ENCODE data around the gene DEK.
"Not testable (repeated sequence)": the region's sequence is repeated elsewhere in the genome, so short reads cannot be mapped to it uniquely, and the experiment has no call there.

DEK gene

DNA sequence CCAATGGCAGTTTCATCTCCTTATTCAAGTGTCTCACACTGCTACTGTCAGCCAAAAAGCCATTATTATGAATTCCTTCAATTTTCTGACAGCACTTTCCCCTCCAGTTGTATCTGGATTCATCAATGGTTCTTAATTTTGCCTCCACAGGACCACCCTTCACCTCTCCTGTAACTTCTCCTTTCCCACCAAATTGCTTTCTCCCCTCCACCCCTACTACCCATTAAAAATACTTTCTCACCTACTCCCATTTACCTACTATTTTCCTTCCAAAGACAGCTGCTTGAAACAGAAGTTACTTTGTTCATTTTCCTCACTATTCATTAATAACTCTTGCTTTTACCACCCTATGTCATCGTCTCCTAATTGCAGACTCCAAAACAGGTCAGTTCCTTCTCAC is 29.8 kb downstream of the DEK start:
- no peak overlapping the region; a peak in 1 of 20 replicates for H3K4me3 ChIP-seq
- peaks cover 30 to 66% (median 54%) of the 10 kb centered on the region in 11 experiments for H3K9me3 ChIP-seq (replicated peaks in 1 of 11)
- H3K4me2 ChIP-seq = no peak overlapping the region
- peaks cover 0 to 11% (median 0%) of the 10 kb centered on the region in 11 experiments; a peak in 8 of 22 replicates for H4K20me1 ChIP-seq
- TF ChIP-seq Cebpa-rat (IDR thresholded peaks at IDR 0.05) = no peak
- H3K4me1 ChIP-seq = peaks cover 0 to 7% (median 0%) of the 10 kb centered on the region in 10 experiments; a peak in 2 of 20 replicates
- H3K36me3 ChIP-seq = peaks cover 71 to 93% (median 82%) of the 10 kb centered on the region in 11 experiments
- H3K27me3 ChIP-seq = no peaks in the 10 kb centered on the region
- H3K27ac ChIP-seq = no peak overlapping the region
- no peak overlapping the region for H3K9ac ChIP-seq

- H3K9ac ChIP-seq, H3K27ac ChIP-seq, H3K27me3 ChIP-seq, H3K4me2 ChIP-seq, H4K20me1 ChIP-seq, H3K4me1 ChIP-seq, H3K4me3 ChIP-seq: not testable (repeated sequence)
- Histone ChIP-seq H3K36me3 (peaks cover 67 to 93% (median 80%) of the 10 kb centered on the region in 11 experiments), H3K9me3 (replicated peaks in 1 of 11) (peaks cover 30 to 65% (median 56%) of the 10 kb centered on the region in 11 experiments)
Observed at GRCh38 chr6:18233770-18234169, 30.6 kb downstream of the DEK start.

DNA sequence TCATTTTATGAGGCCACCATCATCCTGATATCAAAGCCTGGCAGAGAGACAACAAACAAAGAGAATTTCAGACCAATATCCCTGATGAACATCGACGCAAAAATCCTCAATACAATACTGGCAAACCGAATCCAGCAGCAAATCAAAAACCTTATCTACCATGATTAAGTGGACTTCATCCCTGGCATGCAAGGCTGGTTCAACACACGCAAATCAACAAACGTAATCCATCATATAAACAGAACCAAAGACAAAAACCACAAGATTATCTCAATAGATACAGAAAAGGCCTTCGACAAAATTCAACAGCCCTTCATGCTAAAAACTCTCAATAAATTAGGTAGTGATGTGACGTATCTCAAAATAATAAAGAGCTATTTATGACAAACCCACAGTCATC is 32.5 kb downstream of the DEK start:
- not testable (repeated sequence) for H3K9ac ChIP-seq, H3K4me3 ChIP-seq, H3K27me3 ChIP-seq, H3K27ac ChIP-seq, H3K4me1 ChIP-seq, H3K4me2 ChIP-seq
- Histone ChIP-seq H3K9me3 (replicated peaks in 1 of 11) (peaks cover 30 to 61% (median 47%) of the 10 kb centered on the region in 11 experiments), H3K36me3 (peaks cover 67 to 93% (median 80%) of the 10 kb centered on the region in 11 experiments), H4K20me1 (peaks cover 6 to 28% (median 17%) of the 10 kb centered on the region in 11 experiments; a peak in 16 of 22 replicates)

DNA sequence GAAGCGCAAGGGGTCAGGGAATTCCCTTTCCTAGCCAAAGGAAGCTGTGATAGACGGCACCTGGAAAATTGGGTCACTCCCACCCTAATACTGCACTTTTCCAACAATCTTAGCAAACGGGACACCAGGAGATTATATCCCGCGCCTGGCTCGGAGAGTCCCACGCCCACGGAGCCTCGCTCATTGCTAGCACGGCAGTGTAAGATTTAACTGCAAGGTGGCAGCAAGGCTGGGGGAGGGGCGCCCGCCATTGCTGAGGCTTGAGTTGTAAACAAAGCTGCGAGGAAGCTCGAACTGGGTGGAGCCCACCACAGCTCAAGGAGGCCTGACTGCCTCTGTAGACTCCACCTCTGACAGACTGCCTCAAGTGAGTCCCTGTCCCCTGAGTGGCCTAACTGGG is 35.7 kb downstream of the DEK start:
- peaks cover 13 to 32% (median 25%) of the 10 kb centered on the region in 11 experiments for H3K9me3 ChIP-seq (replicated peaks in 1 of 11)
- H3K4me3 ChIP-seq, H3K4me1 ChIP-seq, H3K9ac ChIP-seq, H3K27ac ChIP-seq, H3K4me2 ChIP-seq, H3K27me3 ChIP-seq: not testable (repeated sequence)
- H4K20me1 ChIP-seq = peaks cover 10 to 49% (median 22%) of the 10 kb centered on the region in 11 experiments; a peak in 16 of 22 replicates
- H3K36me3 ChIP-seq = peaks cover 70 to 93% (median 83%) of the 10 kb centered on the region in 11 experiments

GRCh38 chr6:18227166-18227565 is 37.2 kb downstream of the DEK start:
- H3K4me3 ChIP-seq, H3K27me3 ChIP-seq, H3K4me1 ChIP-seq, H3K9ac ChIP-seq, H3K4me2 ChIP-seq, H3K27ac ChIP-seq: not testable (repeated sequence)
- Histone ChIP-seq H4K20me1 (peaks cover 10 to 48% (median 22%) of the 10 kb centered on the region in 11 experiments; a peak in 16 of 22 replicates), H3K36me3 (peaks cover 77 to 92% (median 86%) of the 10 kb centered on the region in 11 experiments), H3K9me3 (replicated peaks in 1 of 11) (peaks cover 6 to 21% (median 13%) of the 10 kb centered on the region in 11 experiments)

GRCh38 chr6:18226451-18227105 is 37.8 kb downstream of the DEK start:
- H3K9me3 ChIP-seq (replicated peaks in 1 of 11) = peaks cover 1 to 15% (median 8%) of the 10 kb centered on the region in 11 experiments
- H3K27ac ChIP-seq, H3K4me3 ChIP-seq, H3K27me3 ChIP-seq, H3K4me2 ChIP-seq, H3K4me1 ChIP-seq, H3K9ac ChIP-seq: not testable (repeated sequence)
- peaks cover 10 to 42% (median 22%) of the 10 kb centered on the region in 11 experiments; a peak in 16 of 22 replicates for H4K20me1 ChIP-seq
- peaks cover 77 to 92% (median 86%) of the 10 kb centered on the region in 11 experiments for H3K36me3 ChIP-seq

DNA sequence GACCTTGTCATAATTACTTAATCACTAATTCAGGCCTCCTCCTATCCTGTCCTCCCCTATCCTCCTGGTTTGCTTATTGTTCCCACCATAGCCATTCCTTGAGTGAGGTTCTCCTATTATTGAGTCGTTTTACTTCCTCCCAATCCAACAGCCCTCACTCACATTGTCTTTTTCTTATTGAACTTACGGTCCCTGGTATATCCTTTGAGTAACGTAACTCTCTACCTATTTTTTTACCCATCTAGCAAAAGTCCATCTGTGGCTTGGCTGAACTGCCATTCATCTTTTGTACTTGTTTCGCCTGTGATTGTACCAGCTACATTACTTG is 43.1 kb downstream of the DEK start:
- Histone ChIP-seq H3K4me3 (no peak overlapping the region), H3K27ac (no peak overlapping the region), H3K36me3 (peaks cover 72 to 96% (median 88%) of the 10 kb centered on the region in 11 experiments), H3K27me3 (no peaks in the 10 kb centered on the region), H3K9ac (no peak overlapping the region), H4K20me1 (peaks cover 0 to 15% (median under 1%) of the 10 kb centered on the region in 11 experiments; a peak in 7 of 22 replicates), H3K4me1 (peaks cover 7 to 16% (median 10%) of the 10 kb centered on the region in 10 experiments), H3K4me2 (no peak overlapping the region), H3K9me3 (replicated peaks in 1 of 11) (peaks cover 0 to 9% (median 0%) of the 10 kb centered on the region in 11 experiments; a peak in 2 of 22 replicates)
- TF ChIP-seq Cebpa-rat (IDR thresholded peaks at IDR 0.05) = no peak

DNA sequence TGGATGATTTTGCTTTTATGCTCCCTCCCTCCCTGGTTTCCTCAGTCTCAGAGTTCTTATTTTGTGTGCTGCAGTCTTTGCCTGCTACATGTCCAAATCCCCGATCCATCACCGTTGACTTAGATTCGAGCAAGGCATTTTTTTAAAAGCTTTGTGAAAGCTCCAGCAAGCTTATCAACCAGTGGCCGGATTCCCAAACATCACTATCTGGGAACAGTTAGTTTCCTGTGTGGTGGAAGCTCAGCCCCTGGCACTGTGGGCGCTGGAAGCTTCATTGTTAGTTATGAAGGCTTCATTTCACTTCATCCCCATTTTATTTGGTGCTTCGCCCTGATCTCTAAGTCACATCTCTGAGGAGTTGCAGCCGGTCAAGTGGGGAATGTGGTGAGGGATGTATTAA is 44.7 kb downstream of the DEK start:
- no peak overlapping the region for H3K9ac ChIP-seq
- H3K4me3 ChIP-seq = no peak overlapping the region
- no peak for TF ChIP-seq Cebpa-rat (IDR thresholded peaks at IDR 0.05)
- H3K27me3 ChIP-seq = no peaks in the 10 kb centered on the region
- no peak overlapping the region for H3K4me2 ChIP-seq
- peaks cover 56 to 81% (median 72%) of the 10 kb centered on the region in 11 experiments for H3K36me3 ChIP-seq
- H3K9me3 ChIP-seq (replicated peaks in 1 of 11) = peaks cover 0 to 9% (median 0%) of the 10 kb centered on the region in 11 experiments; a peak in 2 of 22 replicates
- H4K20me1 ChIP-seq = peaks cover 0 to 8% (median 0%) of the 10 kb centered on the region in 11 experiments; a peak in 2 of 22 replicates
- H3K4me1 ChIP-seq = peaks cover 24 to 32% (median 27%) of the 10 kb centered on the region in 10 experiments
- H3K27ac ChIP-seq = no peak overlapping the region

DNA sequence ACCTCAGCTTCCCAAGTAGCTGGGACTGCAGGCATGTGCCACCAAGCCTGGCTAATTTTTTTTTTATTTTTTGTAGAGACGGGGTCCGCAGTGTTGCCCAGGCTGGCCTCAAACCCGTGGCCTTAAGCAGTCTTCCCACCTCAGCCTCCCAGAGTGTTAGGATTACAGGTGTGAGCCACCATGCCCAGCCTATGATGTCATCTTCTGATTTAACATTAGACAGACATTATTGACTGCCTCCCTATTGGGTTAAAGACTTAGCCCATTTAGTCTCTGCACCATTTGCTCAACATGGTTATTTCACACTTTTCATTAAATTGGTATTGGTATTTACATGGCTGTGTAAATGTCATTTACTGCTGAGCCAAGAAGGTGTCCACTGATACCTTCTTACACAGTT is 46.1 kb downstream of the DEK start:
- H3K4me1 ChIP-seq = peaks cover 37 to 46% (median 39%) of the 10 kb centered on the region in 10 experiments
- H3K36me3 ChIP-seq = peaks cover 43 to 68% (median 59%) of the 10 kb centered on the region in 11 experiments
- H3K27me3 ChIP-seq = no peaks in the 10 kb centered on the region
- 0 out of 22 replicates have a peak, but pooled peaks cover 0 to 8% (median 0%) of the 10 kb centered on the region in 11 experiments for H4K20me1 ChIP-seq
- no peak for TF ChIP-seq Cebpa-rat (IDR thresholded peaks at IDR 0.05)
- H3K9ac ChIP-seq = no peak overlapping the region
- peaks cover 0 to 9% (median 0%) of the 10 kb centered on the region in 11 experiments; a peak in 2 of 22 replicates for H3K9me3 ChIP-seq (replicated peaks in 1 of 11)
- no peak overlapping the region for H3K4me3 ChIP-seq
- no peak overlapping the region for H3K27ac ChIP-seq
- no peak overlapping the region for H3K4me2 ChIP-seq
